Neural cell (in vitro differentiated cells): ENCODE data around the gene CDCA8. TPM values are rescaled to one million over a fixed set of nuclear protein-coding genes. Genes with fewer than 3 reads are reported as not detected.

ENCODE experiments used
- H2AFZ ChIP-seq: fragments of 200-600, 300-800 bp; sonication (generic), shearing (Covaris generic); 2 replicates; pipeline ENCODE4 v1.6.0; 2014; ENCODE audit warnings: low read depth, mild to moderate bottlenecking, antibody characterized with exemption, low read length, moderate library complexity
- H3F3A ChIP-seq: fragments of 200-600 bp; shearing (Covaris generic); 2 replicates; pipeline ENCODE4 v1.6.1; 2016; ENCODE audit warnings: mild to moderate bottlenecking, moderate library complexity, mixed read lengths, antibody characterized with exemption, low read length; ENCODE audit not compliant: insufficient read depth, poor library complexity, severe bottlenecking
- H3K27ac ChIP-seq: fragments of 200-600, 300-800 bp; sonication (generic), shearing (Covaris generic); 2 replicates; pipeline ENCODE4 v1.5.1; 2014; ENCODE audit warnings: mild to moderate bottlenecking, low read length, moderate library complexity
- H3K27me3 ChIP-seq: fragments of 300-800, 200-600 bp; sonication (generic), shearing (Covaris generic); 2 replicates; pipeline ENCODE4 v1.6.0; 2014; ENCODE audit warnings: mild to moderate bottlenecking, low read depth, low read length, moderate library complexity; ENCODE audit not compliant: insufficient read depth
- H3K36me3 ChIP-seq: fragments of 300-800, 200-600 bp; sonication (generic), shearing (Covaris generic); 2 replicates; pipeline ENCODE4 v1.5.1; 2014; ENCODE audit warnings: mild to moderate bottlenecking, antibody characterized with exemption, low read length, moderate library complexity; ENCODE audit not compliant: insufficient read depth
- H3K4me2 ChIP-seq: fragments of 300-800, 200-600 bp; sonication (generic), shearing (Covaris generic); 2 replicates; pipeline ENCODE4 v1.6.0; 2014; ENCODE audit warnings: mild to moderate bottlenecking, low read length
- H3K4me3 ChIP-seq: fragments of 300-800, 200-600 bp; sonication (generic), shearing (Covaris generic); 2 replicates; pipeline ENCODE4 v1.5.1; 2014; ENCODE audit warnings: mild to moderate bottlenecking, low read length, moderate library complexity
- H3K79me2 ChIP-seq: fragments of 200-600 bp; shearing (Covaris generic); replicated peaks from 2 replicates; pipeline ENCODE4 v1.6.0; 2014; ENCODE audit warnings: mild to moderate bottlenecking, low read length, moderate library complexity; ENCODE audit not compliant: insufficient read depth
- H3K9ac ChIP-seq: fragments of 300-800, 200-600 bp; sonication (generic), shearing (Covaris generic); 2 replicates; pipeline ENCODE4 v1.6.1; 2016; ENCODE audit warnings: mild to moderate bottlenecking, low read length, mixed read lengths
- H3K9me2 ChIP-seq: fragments of 200-600 bp; shearing (Covaris generic); 2 replicates; pipeline ENCODE4 v1.6.1; 2016; ENCODE audit warnings: mild to moderate bottlenecking, low read length, mixed read lengths; ENCODE audit not compliant: insufficient read depth
- H3K9me3 ChIP-seq: fragments of 200-600, 300-800 bp; sonication (generic), shearing (Covaris generic); 2 replicates; pipeline ENCODE4 v1.6.1; 2016; ENCODE audit warnings: mild to moderate bottlenecking, mixed run types, low read length, moderate library complexity, mixed read lengths
- H4K20me1 ChIP-seq: fragments of 200-600 bp; shearing (Covaris generic); 2 replicates; pipeline ENCODE4 v1.6.1; 2016; ENCODE audit warnings: mild to moderate bottlenecking, mixed run types; ENCODE audit not compliant: insufficient read depth
- EP300 ChIP-seq: fragments of 450-650 bp; conservative IDR thresholded peaks from 2 replicates; pipeline ENCODE4 v1.6.1; 2014; ENCODE audit warnings: antibody characterized with exemption, mild to moderate bottlenecking, moderate library complexity; ENCODE audit not compliant: poor library complexity, severe bottlenecking
- EZH2 ChIP-seq: fragments of 200-600, 300-800 bp; shearing (Covaris generic), sonication (generic); IDR thresholded peaks from 2 replicates; pipeline ENCODE4 v1.6.1; 2014; ENCODE audit warnings: antibody characterized with exemption, low read length, borderline replicate concordance, mild to moderate bottlenecking; ENCODE audit not compliant: insufficient read depth, poor library complexity, severe bottlenecking
- MXI1 ChIP-seq: fragments of 450-650 bp; conservative IDR thresholded peaks from 2 replicates; pipeline ENCODE4 v1.6.1; 2014; ENCODE audit warnings: antibody characterized with exemption, mild to moderate bottlenecking; ENCODE audit not compliant: poor library complexity, severe bottlenecking
- POLR2AphosphoS5 ChIP-seq: IDR thresholded peaks from 2 replicates; pipeline ENCODE4 v1.6.1; 2012
- RAD21 ChIP-seq: fragments of 450-650 bp; conservative IDR thresholded peaks from 2 replicates; pipeline ENCODE4 v1.6.1; 2014; ENCODE audit warnings: antibody characterized with exemption, mild to moderate bottlenecking, moderate library complexity
- SMC3 ChIP-seq: fragments of 450-650 bp; conservative IDR thresholded peaks from 2 replicates; pipeline ENCODE4 v1.6.1; 2014; ENCODE audit warnings: antibody characterized with exemption, mild to moderate bottlenecking, moderate library complexity; ENCODE audit not compliant: poor library complexity
- TAF1 ChIP-seq: IDR thresholded peaks from 2 replicates; pipeline ENCODE4 v1.6.1; 2012; ENCODE audit warnings: low read depth
- polyA plus RNA-seq: library from polyadenylated mRNA; depleted of rRNA; stranded (reverse); fragments of >200 nt; gene quantifications from 2 replicates; pipeline ENCODE4 v1.2.3, GENCODE V29; 2014
- TF ChIP-seq, protein P1 (sequence below): fragments of 450-650 bp; IDR thresholded peaks from 2 replicates; pipeline ENCODE4 v1.5.1; 2014; ENCODE audit warnings: antibody characterized with exemption, mild to moderate bottlenecking, moderate library complexity; ENCODE audit not compliant: poor library complexity, severe bottlenecking
- TF ChIP-seq, protein P2 (sequence below): IDR thresholded peaks from 2 replicates; pipeline ENCODE4 v1.6.1; 2012; ENCODE audit warnings: borderline replicate concordance

CDCA8 gene
- polyA plus RNA-seq, 1 donor from 2014 or later = 0.72 TPM

DNA sequence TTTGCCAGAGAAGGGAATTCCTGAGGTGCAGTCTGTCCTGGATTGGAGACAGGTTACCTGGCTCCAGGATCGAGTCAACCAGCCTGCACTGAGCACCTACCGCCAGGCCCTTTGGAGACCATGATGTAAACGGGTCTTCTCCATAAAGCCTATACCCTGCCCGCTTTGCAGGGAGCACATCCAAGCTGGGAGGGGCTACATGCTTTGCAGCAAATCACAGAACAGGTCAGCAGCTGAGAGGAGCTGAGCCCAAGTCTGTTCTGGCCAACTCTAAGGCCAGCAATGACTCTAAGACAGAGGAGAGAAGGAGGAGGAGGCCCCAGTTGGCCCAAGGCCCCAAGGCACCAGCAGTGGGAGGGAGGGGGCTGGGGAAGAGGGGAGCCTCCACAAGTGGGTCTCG lies 42.1 kb upstream of the CDCA8 start:
- Histone ChIP-seq H3K27me3 (no peaks in the 10 kb centered on the region), H3K9me2 (no peaks in the 10 kb centered on the region), H3K9me3 (no peaks in the 10 kb centered on the region), H3K36me3 (no peaks in the 10 kb centered on the region), H3K79me2 (no peaks in the 10 kb centered on the region), H3K4me3 (no peak overlapping the region), H2AFZ (no peak overlapping the region), H3K27ac (no peak overlapping the region), H3K9ac (no peak overlapping the region), H3F3A (no peaks in the 10 kb centered on the region), H3K4me2 (no peak overlapping the region), H4K20me1 (no peaks in the 10 kb centered on the region)
- TF ChIP-seq POLR2AphosphoS5 = no peak
- TF ChIP-seq EZH2 = no peak
- TF ChIP-seq TAF1 = no peak
- TF ChIP-seq, protein P1, sequence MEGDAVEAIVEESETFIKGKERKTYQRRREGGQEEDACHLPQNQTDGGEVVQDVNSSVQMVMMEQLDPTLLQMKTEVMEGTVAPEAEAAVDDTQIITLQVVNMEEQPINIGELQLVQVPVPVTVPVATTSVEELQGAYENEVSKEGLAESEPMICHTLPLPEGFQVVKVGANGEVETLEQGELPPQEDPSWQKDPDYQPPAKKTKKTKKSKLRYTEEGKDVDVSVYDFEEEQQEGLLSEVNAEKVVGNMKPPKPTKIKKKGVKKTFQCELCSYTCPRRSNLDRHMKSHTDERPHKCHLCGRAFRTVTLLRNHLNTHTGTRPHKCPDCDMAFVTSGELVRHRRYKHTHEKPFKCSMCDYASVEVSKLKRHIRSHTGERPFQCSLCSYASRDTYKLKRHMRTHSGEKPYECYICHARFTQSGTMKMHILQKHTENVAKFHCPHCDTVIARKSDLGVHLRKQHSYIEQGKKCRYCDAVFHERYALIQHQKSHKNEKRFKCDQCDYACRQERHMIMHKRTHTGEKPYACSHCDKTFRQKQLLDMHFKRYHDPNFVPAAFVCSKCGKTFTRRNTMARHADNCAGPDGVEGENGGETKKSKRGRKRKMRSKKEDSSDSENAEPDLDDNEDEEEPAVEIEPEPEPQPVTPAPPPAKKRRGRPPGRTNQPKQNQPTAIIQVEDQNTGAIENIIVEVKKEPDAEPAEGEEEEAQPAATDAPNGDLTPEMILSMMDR = no peak
- no peak for TF ChIP-seq EP300
- TF ChIP-seq RAD21 = no peak
- no peak for TF ChIP-seq MXI1
- TF ChIP-seq SMC3 = no peak
- TF ChIP-seq, protein P2, sequence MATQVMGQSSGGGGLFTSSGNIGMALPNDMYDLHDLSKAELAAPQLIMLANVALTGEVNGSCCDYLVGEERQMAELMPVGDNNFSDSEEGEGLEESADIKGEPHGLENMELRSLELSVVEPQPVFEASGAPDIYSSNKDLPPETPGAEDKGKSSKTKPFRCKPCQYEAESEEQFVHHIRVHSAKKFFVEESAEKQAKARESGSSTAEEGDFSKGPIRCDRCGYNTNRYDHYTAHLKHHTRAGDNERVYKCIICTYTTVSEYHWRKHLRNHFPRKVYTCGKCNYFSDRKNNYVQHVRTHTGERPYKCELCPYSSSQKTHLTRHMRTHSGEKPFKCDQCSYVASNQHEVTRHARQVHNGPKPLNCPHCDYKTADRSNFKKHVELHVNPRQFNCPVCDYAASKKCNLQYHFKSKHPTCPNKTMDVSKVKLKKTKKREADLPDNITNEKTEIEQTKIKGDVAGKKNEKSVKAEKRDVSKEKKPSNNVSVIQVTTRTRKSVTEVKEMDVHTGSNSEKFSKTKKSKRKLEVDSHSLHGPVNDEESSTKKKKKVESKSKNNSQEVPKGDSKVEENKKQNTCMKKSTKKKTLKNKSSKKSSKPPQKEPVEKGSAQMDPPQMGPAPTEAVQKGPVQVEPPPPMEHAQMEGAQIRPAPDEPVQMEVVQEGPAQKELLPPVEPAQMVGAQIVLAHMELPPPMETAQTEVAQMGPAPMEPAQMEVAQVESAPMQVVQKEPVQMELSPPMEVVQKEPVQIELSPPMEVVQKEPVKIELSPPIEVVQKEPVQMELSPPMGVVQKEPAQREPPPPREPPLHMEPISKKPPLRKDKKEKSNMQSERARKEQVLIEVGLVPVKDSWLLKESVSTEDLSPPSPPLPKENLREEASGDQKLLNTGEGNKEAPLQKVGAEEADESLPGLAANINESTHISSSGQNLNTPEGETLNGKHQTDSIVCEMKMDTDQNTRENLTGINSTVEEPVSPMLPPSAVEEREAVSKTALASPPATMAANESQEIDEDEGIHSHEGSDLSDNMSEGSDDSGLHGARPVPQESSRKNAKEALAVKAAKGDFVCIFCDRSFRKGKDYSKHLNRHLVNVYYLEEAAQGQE = no peak

DNA sequence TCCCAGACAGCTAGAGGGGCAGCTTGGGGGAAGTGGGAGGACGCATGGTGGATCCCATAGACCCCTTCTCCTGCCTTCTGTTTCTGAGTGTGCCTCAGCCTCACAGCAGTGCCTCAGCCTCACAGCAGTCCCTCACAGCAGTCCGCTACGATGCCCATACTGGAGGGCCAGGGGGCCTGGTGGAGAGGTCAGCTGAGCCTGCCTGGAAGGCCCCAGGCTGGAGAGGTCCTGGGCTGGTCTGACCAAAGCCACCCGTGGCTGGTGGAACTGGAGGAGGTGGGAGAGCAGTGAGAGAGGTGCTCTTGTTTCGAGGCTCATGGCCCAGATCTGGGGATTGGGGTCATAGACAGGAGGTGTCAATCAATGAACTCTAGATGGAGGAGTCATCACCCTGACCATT lies 41.6 kb upstream of the CDCA8 start:
- Histone ChIP-seq H3K27ac (no peak overlapping the region), H3K36me3 (no peaks in the 10 kb centered on the region), H4K20me1 (no peaks in the 10 kb centered on the region)

More for the DNA sequence above, 41.6 kb upstream of the CDCA8 start:
- no peaks in the 10 kb centered on the region for H3K9me3 ChIP-seq
- H3K4me2 ChIP-seq = no peak overlapping the region
- H3K9me2 ChIP-seq = no peaks in the 10 kb centered on the region
- no peak overlapping the region for H3K4me3 ChIP-seq
- TF ChIP-seq RAD21 = no peak
- TF ChIP-seq, protein P2 = no peak
- TF ChIP-seq, protein P1 = no peak
- TF ChIP-seq POLR2AphosphoS5 = no peak
- no peak for TF ChIP-seq EZH2
- no peak for TF ChIP-seq EP300
- no peak for TF ChIP-seq TAF1
- TF ChIP-seq MXI1 = no peak
- TF ChIP-seq SMC3 = no peak
- no peak overlapping the region for H3K9ac ChIP-seq
- H3K27me3 ChIP-seq = no peaks in the 10 kb centered on the region
- H2AFZ ChIP-seq = no peak overlapping the region
- no peaks in the 10 kb centered on the region for H3F3A ChIP-seq
- H3K79me2 ChIP-seq = no peaks in the 10 kb centered on the region
